Endothelial cell of umbilical vein (primary cell): ENCODE results near the gene ARL10. TPM values are rescaled to one million over a fixed set of nuclear protein-coding genes. Genes with fewer than 3 reads are reported as not detected.

Experiments
- BruUV-seq: library from RNA; stranded (reverse); fragments of 400-500 nt; replicated peaks from 2 replicates; lab custom pipeline; 2021; lab: Mats Ljungman, UMichigan
- CTCF ChIA-PET: fragments of 300-600, 350-600 bp; sonication (Branson Sonifier 250); formaldehyde crosslinking; loops from one replicate; lab custom pipeline; 2021; ENCODE audit warnings: antibody characterized with exemption, inconsistent platforms; lab: Charles Lee
- POLR2A ChIA-PET: fragments of 300-600, 350-600 bp; sonication (Branson Sonifier 250); formaldehyde crosslinking; loops from one replicate; lab custom pipeline; 2021; ENCODE audit warnings: antibody characterized with exemption, inconsistent platforms; lab: Charles Lee
- DNase-seq: peaks from one replicate; pipeline ENCODE4 v3.0.0-alpha.2; 2011; ENCODE audit warnings: low read depth, low spot score
- FAIRE-seq: peaks from 2 replicates; lab custom pipeline; 2011; peaks lifted over from hg19 to GRCh38; lab: Jason Lieb, UNC
- H2AFZ ChIP-seq: 2 replicates; pipeline ENCODE4 v1.6.0; 2012; ENCODE audit warnings: low read depth, low read length, control low read depth, inconsistent platforms
- H3K27ac ChIP-seq: 2 replicates; pipeline ENCODE4 v1.5.1; 2011; ENCODE audit warnings: low read depth, mild to moderate bottlenecking, control low read depth, low read length, moderate library complexity; ENCODE audit not compliant: insufficient read depth
- H3K27me3 ChIP-seq, 2 experiments: 2 replicates each; pipeline versions ENCODE4 v1.6.0 to v1.6.1; 2011; ENCODE audit warnings: low read length in 2 of 2, mixed read lengths in 1 of 2; ENCODE audit not compliant: control insufficient read depth in 2 of 2, insufficient read depth in 2 of 2
- H3K36me3 ChIP-seq, 2 experiments: 2 replicates in 1 of 2; 3 replicates in 1 of 2; pipeline ENCODE4 v1.5.1; 2011; ENCODE audit warnings: low read length in 2 of 2, mild to moderate bottlenecking in 1 of 2, moderate library complexity in 1 of 2; ENCODE audit not compliant: control insufficient read depth in 2 of 2, insufficient read depth in 2 of 2; ENCODE audit errors: extremely low read depth in 1 of 2
- H3K4me1 ChIP-seq: 3 replicates; pipeline ENCODE4 v1.5.1; 2011; ENCODE audit warnings: mild to moderate bottlenecking, low read length; ENCODE audit not compliant: control insufficient read depth, insufficient read depth; ENCODE audit errors: extremely low read depth
- H3K4me2 ChIP-seq: 2 replicates; pipeline ENCODE4 v1.6.1; 2011; ENCODE audit warnings: low read length, control low read depth, mixed read lengths; ENCODE audit not compliant: insufficient read depth
- H3K4me3 ChIP-seq, 3 experiments: fragments of 200-600 bp in 1 of 3; sonication (generic), shearing (Covaris generic) in 1 of 3; replicated peaks in 1 of 3; 2 replicates each; pipeline ENCODE4 v1.5.1; 2011 to 2016; ENCODE audit warnings: control low read depth in 3 of 3, low read length in 3 of 3, mild to moderate bottlenecking in 2 of 3, inconsistent platforms in 1 of 3, low read depth in 1 of 3, moderate library complexity in 1 of 3; ENCODE audit not compliant: insufficient read depth in 1 of 3
- H3K79me2 ChIP-seq: 2 replicates; pipeline ENCODE4 v1.6.0; 2012; ENCODE audit warnings: low read length, inconsistent platforms; ENCODE audit not compliant: control insufficient read depth, insufficient read depth
- H3K9ac ChIP-seq: replicated peaks from 2 replicates; pipeline ENCODE3; 2011; ENCODE audit warnings: low read length, control low read depth; ENCODE audit not compliant: insufficient read depth; ENCODE audit errors: extremely low read depth
- H3K9me1 ChIP-seq: replicated peaks from 3 replicates; pipeline ENCODE4 v1.6.0; 2011; ENCODE audit warnings: mild to moderate bottlenecking, low read length; ENCODE audit not compliant: control insufficient read depth, insufficient read depth; ENCODE audit errors: extremely low read depth
- H3K9me3 ChIP-seq: replicated peaks from 2 replicates; pipeline ENCODE4 v1.5.1; 2012; ENCODE audit warnings: low read length, inconsistent platforms; ENCODE audit not compliant: control insufficient read depth, insufficient read depth
- H4K20me1 ChIP-seq: replicated peaks from 2 replicates; pipeline ENCODE3; 2011; ENCODE audit warnings: mild to moderate bottlenecking, low read length; ENCODE audit not compliant: control insufficient read depth, insufficient read depth; ENCODE audit errors: extremely low read depth
- EZH2 ChIP-seq: IDR thresholded peaks from 2 replicates; pipeline ENCODE4 v1.6.1; 2012; ENCODE audit warnings: borderline replicate concordance, low read depth, mild to moderate bottlenecking, moderate library complexity, low read length, inconsistent platforms; ENCODE audit not compliant: severe bottlenecking
- FOS ChIP-seq: IDR thresholded peaks from 2 replicates; pipeline ENCODE4 v1.6.1; 2011; ENCODE audit warnings: mild to moderate bottlenecking, low read length, moderate library complexity, borderline replicate concordance; ENCODE audit not compliant: insufficient read depth
- GATA2 ChIP-seq: IDR thresholded peaks from 2 replicates; pipeline ENCODE4 v1.7.0; 2011; ENCODE audit warnings: low read depth, mild to moderate bottlenecking, moderate library complexity, mixed read lengths, low read length; ENCODE audit not compliant: insufficient read length, insufficient read depth
- JUN ChIP-seq: IDR thresholded peaks from 2 replicates; pipeline ENCODE4 v1.6.1; 2011; ENCODE audit warnings: borderline replicate concordance, low read depth; ENCODE audit not compliant: insufficient read length, insufficient read depth
- MAX ChIP-seq: IDR thresholded peaks from 2 replicates; pipeline ENCODE4 v1.6.1; 2011; ENCODE audit not compliant: insufficient read depth, insufficient read length
- MYC ChIP-seq: IDR thresholded peaks from one replicate; pipeline ENCODE4 v1.6.1; 2011; ENCODE audit warnings: mild to moderate bottlenecking, low read depth, low read length
- POLR2A ChIP-seq: IDR thresholded peaks from 2 replicates; pipeline ENCODE4 v1.6.1; 2012; ENCODE audit warnings: low read depth, mild to moderate bottlenecking, control low read depth, low read length
- POLR2AphosphoS5 ChIP-seq: IDR thresholded peaks from 2 replicates; pipeline ENCODE4 v1.6.1; 2012; ENCODE audit warnings: low read depth, mild to moderate bottlenecking, control low read depth, low read length, moderate library complexity; ENCODE audit not compliant: insufficient read depth
- dilution Hi-C: fragments of 300-500 bp; cut with MboI; formaldehyde crosslinking; loops from one replicate; pipeline ENCODE4 v1.15.0; 2019; ENCODE audit warnings: low sequenced_read_pairs; ENCODE audit not compliant: extremely low pct_ligation_motif_present
- intact Hi-C: fragments of 100-400 bp; cut with micrococcal nuclease; formaldehyde crosslinking; loops from one replicate; pipeline ENCODE4 v1.10.0; 2022
- polyA plus RNA-seq, 4 experiments: library from polyadenylated mRNA; depleted of rRNA in 3 of 4; stranded (reverse) in 3 of 4; unstranded in 1 of 4; fragments of >200 nt; gene quantifications; 2 replicates each; pipeline versions ENCODE4 v1.2.1 to v1.2.3, GENCODE V29; 2011 to 2012; ENCODE audit warnings: missing spikeins in 1 of 4
- total RNA-seq: library from RNA; stranded (reverse); gene quantifications from 2 replicates; pipeline ENCODE4 v1.2.3, GENCODE V29; 2021
- TF ChIP-seq, protein P1 (sequence below), 2 donors: IDR thresholded peaks; 1 replicate in 1 of 2; 2 replicates in 1 of 2; pipeline ENCODE4 v1.5.1; 2011; ENCODE audit warnings: low read length in 2 of 2, mild to moderate bottlenecking in 2 of 2, moderate library complexity in 2 of 2, control low read depth in 1 of 2, inconsistent platforms in 1 of 2, low read depth in 1 of 2; ENCODE audit not compliant: insufficient read depth in 1 of 2; ENCODE audit errors: extremely low read depth in 1 of 2

Gene ARL10
- total and polyA plus RNA-seq, 2 donors (not counting 3 experiments of a cell fraction or from before 2014, with no cell fraction given), result 7.7 to 20.7 TPM

- Histone ChIP-seq H2AFZ (no peak overlapping the region), H3K9me3 (no peaks in the 10 kb centered on the region), H3K9ac (no peak overlapping the region), H3K27me3 (no peaks in the 10 kb centered on the region), H3K9me1 (no peaks in the 10 kb centered on the region), H3K4me3 (no peak overlapping the region), H3K4me1 (peaks cover 5% of the 10 kb centered on the region), H3K79me2 (no peaks in the 10 kb centered on the region), H3K36me3 (peaks cover 0 to 20% of the 10 kb centered on the region in 2 experiments), H3K27ac (no peak overlapping the region), H4K20me1 (no peaks in the 10 kb centered on the region), H3K4me2 (no peak overlapping the region)
- DNase-seq (no peak), FAIRE-seq (no peak)
- TF ChIP-seq MYC, result no peak
- no peak for TF ChIP-seq FOS
- TF ChIP-seq EZH2, result no peak
- no peak for TF ChIP-seq GATA2
- no peak for TF ChIP-seq POLR2A
- TF ChIP-seq JUN, result no peak
- TF ChIP-seq, protein P1, sequence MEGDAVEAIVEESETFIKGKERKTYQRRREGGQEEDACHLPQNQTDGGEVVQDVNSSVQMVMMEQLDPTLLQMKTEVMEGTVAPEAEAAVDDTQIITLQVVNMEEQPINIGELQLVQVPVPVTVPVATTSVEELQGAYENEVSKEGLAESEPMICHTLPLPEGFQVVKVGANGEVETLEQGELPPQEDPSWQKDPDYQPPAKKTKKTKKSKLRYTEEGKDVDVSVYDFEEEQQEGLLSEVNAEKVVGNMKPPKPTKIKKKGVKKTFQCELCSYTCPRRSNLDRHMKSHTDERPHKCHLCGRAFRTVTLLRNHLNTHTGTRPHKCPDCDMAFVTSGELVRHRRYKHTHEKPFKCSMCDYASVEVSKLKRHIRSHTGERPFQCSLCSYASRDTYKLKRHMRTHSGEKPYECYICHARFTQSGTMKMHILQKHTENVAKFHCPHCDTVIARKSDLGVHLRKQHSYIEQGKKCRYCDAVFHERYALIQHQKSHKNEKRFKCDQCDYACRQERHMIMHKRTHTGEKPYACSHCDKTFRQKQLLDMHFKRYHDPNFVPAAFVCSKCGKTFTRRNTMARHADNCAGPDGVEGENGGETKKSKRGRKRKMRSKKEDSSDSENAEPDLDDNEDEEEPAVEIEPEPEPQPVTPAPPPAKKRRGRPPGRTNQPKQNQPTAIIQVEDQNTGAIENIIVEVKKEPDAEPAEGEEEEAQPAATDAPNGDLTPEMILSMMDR (IDR thresholded peaks at IDR 0.05; ENCODE audit: extremely low read depth in 1 of 2, insufficient read depth in 1 of 2, low read depth in 1 of 2, low read length in 2 of 2), result no peak
- TF ChIP-seq POLR2AphosphoS5, result no peak
- TF ChIP-seq MAX, result no peak
- ChIA-PET POLR2A (no interaction called here), CTCF (interaction anchor here (1.0 kb wide), 1 partner anchor 641 kb away, joined by 4 read pairs; no protein-coding TSS in a partner anchor)
- BruUV-seq, result no TSS peak
- intact Hi-C loops (loop anchor here (10.0 kb wide), 1 partner anchor 135 kb away; the partner anchor contains the start of gene SIMC1), dilution Hi-C loops (no loop called here)
These were observed 4.8 kb downstream of the ARL10 start for GRCh38 chr5:176369934-176370711.
